GM19324 (cell line): ENCODE results near the gene SHB.

Source experiments
- ATAC-seq: cut with Tn5 transposase; IDR thresholded peaks from one replicate; pipeline ENCODE4 v1.9.1; 2021; ENCODE audit warnings: mild to moderate bottlenecking, moderate library complexity; ENCODE audit not compliant: unreplicated experiment, low FRiP score

SHB gene

DNA sequence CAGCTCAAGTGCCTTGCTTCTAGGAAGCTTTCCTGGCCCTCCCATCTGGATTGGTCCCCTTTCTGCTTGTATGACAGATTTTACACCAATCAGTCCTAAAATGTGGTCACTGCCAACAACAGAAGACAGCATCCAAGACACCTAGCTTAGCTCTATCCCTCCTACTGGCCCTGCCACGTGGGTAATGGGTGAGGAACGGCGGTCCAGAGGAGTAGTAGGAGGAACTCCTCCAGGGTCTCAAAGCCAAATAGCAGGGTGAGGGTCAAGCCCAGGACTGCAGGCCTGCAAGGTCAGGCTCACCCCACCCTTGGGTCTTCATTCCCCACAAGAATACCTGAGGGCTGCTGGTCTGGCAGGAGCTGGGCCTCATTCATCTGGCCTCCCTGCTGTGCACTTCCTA is 108.4 kb downstream of the SHB start:
- ATAC-seq: no peak

DNA sequence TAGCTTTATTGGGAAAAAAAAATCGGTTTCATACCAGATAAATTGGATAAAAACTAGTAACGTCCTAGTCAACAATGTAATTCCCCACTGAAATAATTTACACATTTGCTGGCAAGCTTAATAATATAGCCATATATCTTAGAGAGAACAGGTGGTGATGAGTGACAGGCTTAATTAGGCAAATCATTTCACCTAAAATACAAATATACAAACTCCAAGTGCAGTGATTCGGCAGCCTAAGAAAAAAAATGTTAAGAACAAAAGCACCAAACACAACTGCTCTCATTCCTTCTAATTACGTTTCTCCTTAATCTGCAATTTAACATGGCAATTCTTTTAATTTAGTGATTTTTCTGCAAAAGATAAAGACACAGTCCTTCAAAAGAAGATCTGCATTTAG is 109.1 kb downstream of the SHB start:
- ATAC-seq: no peak

- no peak for ATAC-seq
Measured at GRCh38 chr9:37958154-37958553, 110.9 kb downstream of the SHB start.

DNA sequence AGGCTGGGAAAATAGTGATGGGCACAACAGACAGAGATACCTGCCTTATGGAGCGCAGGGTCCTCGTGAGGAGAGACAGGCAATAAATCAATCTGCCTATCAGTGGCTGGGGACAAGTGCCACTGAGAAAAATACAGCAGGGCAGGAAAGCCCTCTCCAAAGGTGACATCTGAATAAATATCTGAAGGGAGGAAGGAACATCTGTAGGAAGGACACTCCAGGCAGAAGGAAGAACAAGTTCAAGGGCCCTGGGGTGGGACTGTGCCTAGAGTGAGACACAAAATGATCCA is 111.4 kb downstream of the SHB start:
- no peak for ATAC-seq

DNA sequence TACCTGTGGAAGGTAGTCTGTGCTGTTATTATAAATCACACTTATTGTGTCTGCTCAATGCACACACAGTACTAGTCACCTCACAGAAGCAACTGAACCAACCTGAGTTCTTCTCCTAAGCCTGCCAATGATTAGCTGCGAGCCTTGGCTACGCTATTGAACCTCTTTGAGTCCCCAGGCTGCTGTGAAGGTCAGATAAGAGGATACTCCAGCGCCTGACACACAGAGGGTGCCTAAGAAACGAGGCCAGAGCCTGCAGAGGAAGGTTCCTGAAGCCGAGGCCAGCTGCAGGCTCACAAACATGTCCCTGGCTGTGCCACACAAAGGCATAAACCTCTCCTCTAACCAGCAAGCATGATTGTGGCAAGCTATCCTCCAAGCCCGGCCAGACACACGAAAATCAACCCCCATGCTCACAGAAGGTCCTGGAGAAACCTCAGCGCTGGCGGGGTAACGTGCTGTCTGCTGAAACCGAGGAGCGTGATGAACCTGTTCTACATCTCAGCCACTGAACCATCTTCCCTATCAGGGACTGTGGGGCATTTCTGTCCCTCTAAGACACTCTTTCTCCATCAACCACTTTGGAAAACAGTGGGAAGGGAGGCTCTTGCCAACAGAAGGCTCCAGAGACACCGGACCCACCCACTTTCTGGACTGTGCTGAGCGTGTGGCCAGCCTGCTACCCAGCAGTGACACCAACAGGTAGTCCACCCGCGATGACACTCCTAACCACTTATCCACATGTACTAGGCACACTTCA is 111.9 kb downstream of the SHB start:
- no peak for ATAC-seq

- ATAC-seq: no peak
Measured at GRCh38 chr9:37956423-37956820, 112.6 kb downstream of the SHB start.

GRCh38 chr9:37955781-37956422 is 113.1 kb downstream of the SHB start:
- ATAC-seq: no peak

DNA sequence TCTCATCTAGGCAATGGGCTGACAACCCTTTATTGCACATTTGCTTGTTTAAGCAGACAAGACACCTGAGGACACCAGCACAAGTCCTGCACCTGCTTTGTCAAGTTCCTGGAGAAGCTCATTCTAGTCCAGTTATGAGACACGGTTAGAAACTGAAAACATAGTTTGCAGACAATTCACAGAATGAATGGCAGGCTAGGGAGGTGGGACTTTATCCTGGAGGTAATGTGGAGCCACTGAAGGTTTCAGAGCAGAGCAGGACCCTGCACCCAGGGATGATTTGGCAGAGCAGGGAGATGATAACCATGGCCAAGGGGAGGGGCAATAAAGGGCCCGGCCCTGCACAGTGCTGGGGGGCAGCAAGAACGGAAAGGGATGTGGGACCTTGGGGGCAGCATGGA is 114.4 kb downstream of the SHB start:
- ATAC-seq: peak; percentile 34

DNA sequence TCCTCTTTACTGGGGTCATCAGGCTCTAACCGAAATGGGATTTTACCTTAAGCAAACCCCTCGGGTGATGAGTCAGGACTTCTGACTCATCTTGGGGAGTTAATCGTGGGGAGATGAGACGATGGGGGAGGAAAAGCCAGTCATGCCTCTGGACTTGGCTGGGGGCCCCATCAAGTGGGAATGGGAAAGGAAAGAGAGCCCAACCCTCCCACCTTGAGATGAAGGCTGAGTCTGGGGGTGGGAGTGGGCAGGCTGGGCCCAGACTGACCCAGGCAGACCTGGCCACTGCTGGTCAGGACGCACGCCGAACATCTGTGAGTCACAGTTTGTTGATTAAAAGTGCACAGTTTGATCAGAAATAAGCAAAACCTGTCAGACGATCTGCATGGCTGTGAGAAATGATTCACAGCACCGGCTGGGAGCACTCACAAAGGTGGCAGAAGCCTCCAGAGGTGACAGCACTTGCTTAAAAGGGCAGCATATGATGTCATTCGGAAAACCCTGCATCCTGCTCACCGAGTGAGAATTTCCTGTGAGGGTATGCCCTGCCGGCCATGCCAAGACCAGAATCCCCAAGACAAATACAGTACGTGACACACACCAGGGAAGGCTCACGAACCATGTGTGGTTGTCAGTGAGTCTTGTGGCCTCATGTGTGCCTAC is 115.1 kb downstream of the SHB start:
- ATAC-seq: peak; percentile 55

DNA sequence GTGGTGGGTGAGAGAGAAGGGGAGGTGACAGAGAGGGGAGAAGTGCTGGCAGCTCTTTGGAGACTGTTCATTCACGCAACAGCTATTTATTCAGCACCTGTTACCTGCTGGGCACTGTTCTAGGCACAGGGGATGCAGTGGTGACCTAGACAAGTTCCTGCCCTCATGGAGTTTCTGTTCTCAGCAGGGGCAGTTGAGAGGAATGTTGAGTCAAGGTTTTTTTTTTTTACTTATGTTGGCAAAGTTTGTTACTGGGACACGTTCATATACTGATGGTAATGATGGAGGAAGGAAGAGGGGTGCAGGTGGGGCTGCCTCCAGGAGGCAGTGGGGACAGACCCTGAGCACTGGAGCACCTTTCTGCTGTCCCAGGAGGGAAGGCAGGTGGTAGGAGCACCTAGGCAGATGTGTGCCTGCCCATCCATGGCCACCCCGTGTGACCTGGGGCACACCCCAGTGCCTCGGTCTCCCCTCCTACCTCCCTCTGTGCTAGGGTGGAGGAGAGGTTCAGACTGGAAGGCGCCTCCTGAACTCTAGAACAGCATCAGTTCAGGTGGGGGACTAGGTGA is 115.7 kb downstream of the SHB start:
- ATAC-seq: no peak

- no peak for ATAC-seq
Measured at GRCh38 chr9:37952731-37953130, 116.3 kb downstream of the SHB start.

- no peak for ATAC-seq
Measured at GRCh38 chr9:37951671-37952449, 117.2 kb downstream of the SHB start.

DNA sequence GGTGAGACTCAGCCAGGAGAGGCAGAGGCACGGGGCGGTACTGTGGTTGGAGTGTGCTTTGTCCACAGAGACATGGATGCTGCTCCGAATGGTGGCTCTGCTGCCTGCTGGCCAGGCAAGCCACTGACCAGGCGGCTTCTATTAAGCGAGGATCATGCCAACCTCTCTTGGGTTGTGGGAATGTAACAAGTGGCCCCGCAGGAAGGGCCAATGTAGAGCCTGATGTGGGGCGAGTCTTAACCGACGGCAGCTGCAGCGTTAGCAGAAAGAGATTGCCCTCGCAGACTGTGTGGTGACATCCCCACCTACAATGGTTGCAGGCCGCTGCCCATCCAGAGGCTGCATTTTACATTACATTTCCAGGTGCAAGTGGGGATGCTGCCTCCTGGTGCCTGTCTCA is 118.5 kb downstream of the SHB start:
- no peak for ATAC-seq

- ATAC-seq: no peak
Measured at GRCh38 chr9:37949576-37949975, 119.5 kb downstream of the SHB start.

GRCh38 chr9:37948417-37948980 is 120.5 kb downstream of the SHB start:
- no peak for ATAC-seq

DNA sequence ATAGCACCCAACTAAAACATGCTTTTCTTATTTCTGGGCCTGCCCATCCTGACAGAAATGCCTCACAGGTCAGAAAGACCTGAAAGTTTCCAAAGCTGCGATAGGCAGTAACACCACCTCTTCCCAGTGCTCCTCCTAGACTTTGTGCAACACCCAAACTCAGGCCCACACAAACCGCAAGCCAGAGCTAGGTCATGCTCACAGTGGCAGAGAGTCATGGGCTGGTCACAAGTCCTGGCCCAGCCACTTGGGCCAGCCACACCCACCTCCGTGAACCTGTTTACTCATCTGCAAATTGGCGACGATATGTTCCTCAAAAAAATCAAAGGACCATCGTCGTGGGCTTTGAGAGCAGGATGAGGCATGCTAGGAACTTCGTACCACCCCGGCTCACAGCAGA is 121.0 kb downstream of the SHB start:
- no peak for ATAC-seq

DNA sequence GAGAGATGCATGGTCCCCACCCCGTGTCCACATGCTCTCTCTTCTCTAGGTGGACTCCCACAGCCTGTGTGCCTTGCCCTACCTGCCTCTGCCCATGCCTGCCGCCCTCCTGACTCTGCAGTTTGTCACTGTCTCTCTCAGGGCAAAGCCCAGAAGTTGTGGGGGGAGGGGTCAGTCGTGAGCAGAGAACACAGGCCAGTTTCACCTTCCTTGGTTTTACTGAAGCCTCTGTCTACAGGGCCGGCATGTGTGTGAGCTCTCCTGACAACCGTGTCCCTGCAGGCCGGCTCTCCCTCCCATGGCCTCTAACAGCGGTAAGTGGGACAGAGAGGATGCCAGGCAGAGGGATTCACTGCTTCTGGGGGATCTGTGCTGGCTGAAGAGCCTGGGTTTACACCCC is 121.6 kb downstream of the SHB start:
- ATAC-seq: no peak

DNA sequence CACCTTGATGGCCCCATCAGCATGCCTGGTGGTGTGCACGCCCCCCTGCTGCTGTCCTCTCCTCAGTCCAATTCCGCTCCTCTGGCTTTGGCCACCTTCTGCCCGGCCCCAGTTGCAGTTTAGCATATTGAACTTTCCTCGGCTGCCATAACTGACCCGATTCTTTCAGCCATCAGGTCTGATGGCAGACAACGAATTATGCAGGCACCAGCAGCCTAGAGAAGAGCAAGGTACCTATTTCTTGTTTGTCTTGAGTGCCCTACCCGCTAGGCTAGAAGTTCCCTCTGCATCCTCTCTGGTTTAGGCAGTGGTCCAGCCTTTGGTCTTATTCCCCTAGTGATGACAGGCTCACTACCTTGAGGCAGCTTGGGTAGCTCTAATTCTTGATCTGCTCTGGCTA is 122.1 kb downstream of the SHB start:
- no peak for ATAC-seq

DNA sequence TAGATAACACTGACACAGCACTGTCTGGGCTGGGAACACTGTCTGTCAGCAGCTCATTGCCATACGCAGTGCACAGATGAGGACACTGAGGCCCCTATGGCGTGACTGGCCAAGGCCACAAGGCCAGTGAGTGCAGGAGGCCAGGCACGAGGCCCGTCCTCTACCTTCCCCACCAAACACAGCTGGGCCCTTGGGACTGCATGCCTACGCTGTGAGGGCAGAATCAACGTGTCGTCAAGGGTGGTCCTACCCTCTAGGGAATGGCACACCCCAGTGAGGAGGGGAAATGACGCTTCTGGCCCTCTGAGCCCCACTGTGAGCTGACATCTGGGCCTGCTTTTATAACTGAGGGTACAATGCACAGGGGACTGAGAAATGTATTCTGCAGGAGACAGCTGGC is 123.0 kb downstream of the SHB start:
- ATAC-seq: no peak

GRCh38 chr9:37944671-37945481 is 124.2 kb downstream of the SHB start:
- no peak for ATAC-seq
